GM20000 (cell line): ENCODE measurements around the gene CNTN4.

ENCODE experiments used
- DNase-seq: peaks from one replicate; pipeline ENCODE4 v3.0.0; 2012; ENCODE audit warnings: low spot score
- TF ChIP-seq, protein P1 (sequence below): IDR thresholded peaks from 2 replicates; pipeline ENCODE4 v1.5.1; 2012; ENCODE audit warnings: mild to moderate bottlenecking, control low read depth; ENCODE audit errors: extremely low read depth, missing control alignments

CNTN4 gene

DNA sequence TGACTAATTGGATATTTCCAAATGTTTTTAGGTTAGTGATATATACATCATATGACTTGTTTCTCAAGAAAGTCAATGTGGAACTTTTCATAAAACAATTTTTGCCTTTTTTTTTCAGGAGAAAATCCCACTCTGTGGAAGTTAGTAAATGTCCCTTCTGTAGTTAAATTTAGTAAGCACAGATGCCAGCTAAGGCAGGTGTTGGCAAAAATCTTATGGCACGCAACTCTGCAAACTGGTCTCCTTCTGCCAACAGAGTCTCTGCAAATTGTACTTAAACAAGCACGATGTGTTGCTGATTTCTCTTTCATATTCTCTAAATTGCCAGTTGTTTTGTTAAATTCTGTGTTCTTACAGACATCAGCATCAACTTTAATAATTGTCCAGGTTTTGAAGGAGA is 777.7 kb downstream of the CNTN4 start:
- TF ChIP-seq, protein P1, sequence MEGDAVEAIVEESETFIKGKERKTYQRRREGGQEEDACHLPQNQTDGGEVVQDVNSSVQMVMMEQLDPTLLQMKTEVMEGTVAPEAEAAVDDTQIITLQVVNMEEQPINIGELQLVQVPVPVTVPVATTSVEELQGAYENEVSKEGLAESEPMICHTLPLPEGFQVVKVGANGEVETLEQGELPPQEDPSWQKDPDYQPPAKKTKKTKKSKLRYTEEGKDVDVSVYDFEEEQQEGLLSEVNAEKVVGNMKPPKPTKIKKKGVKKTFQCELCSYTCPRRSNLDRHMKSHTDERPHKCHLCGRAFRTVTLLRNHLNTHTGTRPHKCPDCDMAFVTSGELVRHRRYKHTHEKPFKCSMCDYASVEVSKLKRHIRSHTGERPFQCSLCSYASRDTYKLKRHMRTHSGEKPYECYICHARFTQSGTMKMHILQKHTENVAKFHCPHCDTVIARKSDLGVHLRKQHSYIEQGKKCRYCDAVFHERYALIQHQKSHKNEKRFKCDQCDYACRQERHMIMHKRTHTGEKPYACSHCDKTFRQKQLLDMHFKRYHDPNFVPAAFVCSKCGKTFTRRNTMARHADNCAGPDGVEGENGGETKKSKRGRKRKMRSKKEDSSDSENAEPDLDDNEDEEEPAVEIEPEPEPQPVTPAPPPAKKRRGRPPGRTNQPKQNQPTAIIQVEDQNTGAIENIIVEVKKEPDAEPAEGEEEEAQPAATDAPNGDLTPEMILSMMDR: no peak
- DNase-seq: no peak

DNA sequence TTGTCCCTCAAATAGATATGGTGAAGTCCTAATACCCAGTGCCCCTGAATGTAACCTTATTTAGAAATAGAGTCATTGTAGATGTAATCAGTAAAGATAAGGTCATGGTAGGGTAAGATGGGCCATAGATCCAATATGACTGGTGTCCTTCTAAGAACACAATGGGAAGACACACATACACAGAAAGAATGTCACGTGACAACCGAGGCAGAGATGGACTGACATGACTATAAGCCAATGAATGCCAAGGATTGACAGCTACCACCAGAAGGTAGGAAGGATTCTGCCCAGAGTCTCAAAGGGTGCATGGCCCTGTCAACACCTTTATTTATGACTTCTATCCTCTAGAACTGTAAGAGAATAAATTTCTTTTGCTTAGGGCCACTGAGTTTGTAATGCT is 780.4 kb downstream of the CNTN4 start:
- DNase-seq: no peak
- TF ChIP-seq, protein P1: no peak

DNA sequence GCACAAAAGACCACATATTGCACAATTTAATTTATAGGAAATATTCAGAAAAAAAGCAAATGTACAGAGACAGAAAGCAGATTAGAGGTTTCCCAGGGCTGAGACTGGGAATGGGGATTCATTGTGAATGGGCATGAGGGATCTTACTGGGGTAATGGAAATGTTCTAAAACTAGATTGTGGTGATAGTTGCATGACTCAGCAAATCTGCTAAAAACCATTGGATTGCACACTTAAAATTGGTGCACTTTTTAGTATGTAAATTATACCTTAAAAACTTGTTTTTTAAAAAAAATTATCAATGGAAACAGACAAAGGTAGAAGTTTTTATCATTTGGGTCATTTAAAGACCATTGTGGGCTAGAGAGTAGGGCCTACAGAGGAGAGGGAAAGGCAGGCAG is 780.9 kb downstream of the CNTN4 start:
- TF ChIP-seq, protein P1: no peak
- no peak for DNase-seq

DNA sequence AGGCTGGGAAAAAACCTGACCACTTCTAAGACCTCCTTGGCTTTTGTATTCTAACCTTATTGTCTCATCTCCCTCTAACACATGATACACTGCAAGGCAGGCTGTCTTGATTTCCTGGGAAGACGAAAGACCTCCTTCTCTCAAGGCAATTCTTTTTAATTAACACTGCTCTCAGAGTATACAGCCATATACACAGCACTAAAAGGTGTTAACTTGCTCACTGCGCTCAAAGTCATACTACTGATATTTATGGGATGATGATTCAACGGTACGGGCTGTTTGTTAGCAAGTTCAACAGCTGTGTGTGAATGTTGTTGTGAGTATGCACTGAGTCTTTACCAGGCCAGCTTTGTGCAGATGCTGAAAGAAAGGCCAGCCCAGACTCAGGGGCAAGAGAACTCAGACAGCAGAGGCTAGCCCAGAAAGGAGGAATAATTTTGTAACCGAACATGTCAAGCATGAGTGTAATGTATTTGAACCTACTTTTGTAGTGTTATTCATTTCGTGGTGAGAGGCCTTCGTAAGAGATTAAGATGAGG is 781.6 kb downstream of the CNTN4 start:
- TF ChIP-seq, protein P1: no peak
- no peak for DNase-seq

DNA sequence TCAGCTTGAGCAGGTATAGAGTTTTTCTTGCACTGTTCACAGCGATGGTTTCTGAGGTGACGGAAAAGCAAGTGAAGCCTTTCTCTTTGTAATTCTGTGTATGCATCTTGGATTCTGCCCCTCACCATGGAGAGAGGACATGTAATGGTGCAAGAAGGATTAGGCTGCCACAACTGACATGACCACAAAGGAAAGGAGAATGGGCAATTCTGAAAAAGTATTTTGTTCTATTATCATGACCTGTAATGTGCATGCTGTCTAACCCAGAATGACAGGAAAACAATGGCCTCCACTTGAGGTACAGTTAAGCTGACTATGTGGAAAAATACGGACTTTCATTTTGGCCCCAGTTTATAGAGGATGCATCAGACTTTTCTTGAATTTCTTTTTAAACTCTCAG is 784.6 kb downstream of the CNTN4 start:
- TF ChIP-seq, protein P1: no peak

DNA sequence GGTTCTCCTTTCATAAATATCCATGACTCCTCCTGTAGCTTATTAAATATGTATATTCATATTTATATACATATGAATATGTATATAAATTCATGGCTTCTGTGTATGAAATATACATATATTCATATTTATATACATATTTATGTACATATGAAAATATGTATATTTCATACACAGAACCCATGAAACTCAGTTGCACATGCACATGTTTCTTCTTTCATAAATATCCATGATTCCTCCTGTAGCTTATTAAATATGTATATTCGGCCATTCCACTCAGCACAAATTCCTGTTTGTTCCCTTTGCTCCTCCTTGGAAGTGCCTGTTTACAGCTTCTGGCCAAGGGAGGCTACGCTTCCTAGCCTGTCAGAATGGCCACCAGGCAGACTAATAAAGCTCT is 789.9 kb downstream of the CNTN4 start:
- no peak for DNase-seq
- TF ChIP-seq, protein P1: no peak

More for the DNA sequence above, 784.6 kb downstream of the CNTN4 start:
- DNase-seq: no peak

DNA sequence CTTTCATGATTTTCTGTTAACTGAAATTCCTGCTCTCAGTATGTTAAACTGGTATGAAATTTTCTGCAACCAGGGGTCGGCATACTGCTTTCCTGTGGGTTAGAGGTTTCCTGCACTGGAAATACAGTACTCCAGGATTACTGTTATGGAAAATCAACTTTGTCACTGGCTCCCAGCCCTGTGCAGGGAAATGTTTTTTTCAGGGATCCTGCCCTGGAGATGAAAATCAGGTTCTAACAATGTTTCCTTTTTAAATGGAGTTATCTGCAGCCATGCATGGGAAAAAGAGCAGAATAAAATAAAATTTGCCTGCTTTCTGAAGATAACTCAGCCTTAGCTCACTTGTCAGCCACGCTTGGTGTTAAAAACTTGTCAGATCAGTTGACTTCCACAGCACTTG is 791.1 kb downstream of the CNTN4 start:
- TF ChIP-seq, protein P1: no peak

More for the DNA sequence above, 791.1 kb downstream of the CNTN4 start:
- no peak for DNase-seq
